ENCODE data around the gene NSUN6.

GRCh38 chr10:18668026-18668425 lies 16.6 kb upstream of the NSUN6 start:
- TF ChIP-seq CTCF (conservative IDR thresholded peaks at IDR 0.05; ENCODE audit: low read length) (no peak), EZH2phosphoT487 (IDR thresholded peaks at IDR 0.05; ENCODE audit: borderline replicate concordance, low read depth, low read length) (no peak)

All from OCI-LY7 (cell line).